HepG2 (cell line): Measurements from ENCODE around the gene GALP. TPM values are rescaled to one million over a fixed set of nuclear protein-coding genes. Genes with fewer than 3 reads are reported as not detected.

ENCODE experiments used
- ATAC-seq: fragments of 200-7000 bp; cut with Tn5 transposase; 3 replicates; pipeline ENCODE4 v1.9.1; 2020; ENCODE audit warnings: mild to moderate bottlenecking, moderate library complexity
- BruUV-seq: library from RNA; stranded (reverse); fragments of 400-500 nt; replicated peaks from 2 replicates; lab custom pipeline; 2021; lab: Mats Ljungman, UMichigan
- CTCF ChIA-PET: fragments of 300-600 bp; formaldehyde crosslinking; extraction: SDS; loops from one replicate; lab custom pipeline; 2021; ENCODE audit warnings: low total read pairs, inconsistent platforms, low intra/inter-chr PET ratio; lab: Yijun Ruan, JAX
- POLR2A ChIA-PET: fragments of 350-600 bp; sonication (Branson Sonifier 250); formaldehyde crosslinking; loops from one replicate; lab custom pipeline; 2020; ENCODE audit warnings: antibody characterized with exemption, inconsistent platforms; lab: Yijun Ruan, JAX
- DNase-seq: peaks from one replicate; pipeline ENCODE4 v3.0.0-alpha.2; 2015; ENCODE audit warnings: low spot score
- FAIRE-seq: peaks from 3 replicates; lab custom pipeline; 2011; peaks lifted over from hg19 to GRCh38; lab: Jason Lieb, UNC
- H2AFZ ChIP-seq: one replicate; pipeline ENCODE4 v1.6.1; 2011; ENCODE audit warnings: low read length, inconsistent platforms
- H3K27ac ChIP-seq: fragments of 300-600 bp; 3 replicates; pipeline ENCODE4 v1.8.0; 2011; ENCODE audit warnings: mixed run types, mild to moderate bottlenecking, mixed read lengths, low read length, inconsistent platforms; ENCODE audit not compliant: insufficient read depth; ENCODE audit errors: extremely low read length
- H3K27me3 ChIP-seq, 2 experiments: fragments of 200-600 bp in 1 of 2; 2 replicates in 1 of 2; 3 replicates in 1 of 2; pipeline versions ENCODE4 v1.6.0 to v1.8.0; 2011; ENCODE audit warnings: low read length in 2 of 2, mild to moderate bottlenecking in 2 of 2, moderate library complexity in 2 of 2, inconsistent platforms in 1 of 2; ENCODE audit not compliant: insufficient read depth in 2 of 2, control insufficient read depth in 1 of 2
- H3K36me3 ChIP-seq, 2 experiments: fragments of 200-600 bp in 1 of 2; replicated peaks in 1 of 2; 2 replicates in 1 of 2; 3 replicates in 1 of 2; pipeline versions ENCODE4 v1.5.1 to v1.8.0; 2011; ENCODE audit warnings: low read length in 2 of 2, inconsistent platforms in 1 of 2; ENCODE audit not compliant: insufficient read depth in 2 of 2, control insufficient read depth in 1 of 2
- H3K4me1 ChIP-seq: 2 replicates; pipeline ENCODE4 v1.5.1; 2012; ENCODE audit warnings: low read length, inconsistent platforms; ENCODE audit not compliant: insufficient read depth
- H3K4me2 ChIP-seq: 2 replicates; pipeline ENCODE4 v1.6.0; 2011; ENCODE audit warnings: low read depth, low read length, inconsistent platforms
- H3K4me3 ChIP-seq, 3 experiments: fragments of 200-600 bp in 1 of 3; sonication (generic), shearing (Covaris generic) in 1 of 3; replicated peaks in 1 of 3; 2 replicates each; pipeline ENCODE4 v1.5.1; 2011 to 2016; ENCODE audit warnings: low read length in 3 of 3, inconsistent platforms in 2 of 3, low read depth in 2 of 3, mild to moderate bottlenecking in 2 of 3, control low read depth in 1 of 3, mixed read lengths in 1 of 3; ENCODE audit not compliant: insufficient read depth in 1 of 3
- H3K79me2 ChIP-seq: one replicate; pipeline ENCODE4 v1.6.1; 2011; ENCODE audit warnings: low read length, inconsistent platforms; ENCODE audit not compliant: insufficient read depth
- H3K9ac ChIP-seq: 2 replicates; pipeline ENCODE4 v1.6.0; 2011; ENCODE audit warnings: mild to moderate bottlenecking, low read depth, low read length, inconsistent platforms; ENCODE audit not compliant: insufficient read depth
- H3K9me3 ChIP-seq: 2 replicates; pipeline ENCODE4 v1.5.1; 2012; ENCODE audit warnings: mild to moderate bottlenecking, low read length
- H4K20me1 ChIP-seq: 2 replicates; pipeline ENCODE4 v1.6.0; 2011; ENCODE audit warnings: inconsistent platforms, mild to moderate bottlenecking, low read length, moderate library complexity; ENCODE audit not compliant: insufficient read depth
- CBX2 ChIP-seq, 2 experiments: fragments of 200-600 bp in 1 of 2; sonication (generic); formaldehyde crosslinking in 1 of 2; IDR thresholded peaks; 2 replicates each; pipeline versions ENCODE4 v1.7.0 to v1.8.1; 2018 to 2022; ENCODE audit warnings: low read depth in 2 of 2, low read length in 1 of 2, mild to moderate bottlenecking in 1 of 2, missing genetic modification reagents in 1 of 2
- GPBP1L1 ChIP-seq: sonication (generic); formaldehyde crosslinking; IDR thresholded peaks from 2 replicates; pipeline ENCODE4 v1.5.0; 2020; ENCODE audit warnings: mild to moderate bottlenecking, missing genetic modification reagents
- HNF4A ChIP-seq: sonication (generic); formaldehyde crosslinking; IDR thresholded peaks from 2 replicates; pipeline ENCODE4 v1.4.0; 2020; ENCODE audit warnings: missing genetic modification reagents
- HNRNPH1 ChIP-seq: fragments of 200-400 bp; formaldehyde crosslinking; optimal IDR thresholded peaks from 2 replicates; pipeline ENCODE3; 2017; ENCODE audit warnings: mild to moderate bottlenecking, low read depth, low read length
- JUNB ChIP-seq: sonication (generic); formaldehyde crosslinking; IDR thresholded peaks from 2 replicates; pipeline ENCODE4 v1.8.0; 2022; ENCODE audit warnings: missing genetic modification reagents, mild to moderate bottlenecking, borderline replicate concordance
- MTERF4 ChIP-seq: sonication (generic); formaldehyde crosslinking; IDR thresholded peaks from 2 replicates; pipeline ENCODE4 v1.8.0; 2023; ENCODE audit warnings: mild to moderate bottlenecking, missing genetic modification reagents
- SMAD3 ChIP-seq: sonication (generic); formaldehyde crosslinking; IDR thresholded peaks from 2 replicates; pipeline ENCODE4 v1.4.0; 2020; ENCODE audit warnings: missing genetic modification reagents
- XBP1 ChIP-seq: sonication (generic); formaldehyde crosslinking; IDR thresholded peaks from 2 replicates; pipeline ENCODE4 v1.5.0; 2020; ENCODE audit warnings: missing genetic modification reagents
- ZFP1 ChIP-seq: IDR thresholded peaks from 2 replicates; pipeline ENCODE4 v1.6.1; 2016
- ZNF225 ChIP-seq: sonication (generic); formaldehyde crosslinking; IDR thresholded peaks from 2 replicates; pipeline ENCODE4 v1.4.0; 2020; ENCODE audit warnings: mild to moderate bottlenecking, missing genetic modification reagents
- ZNF251 ChIP-seq: sonication (generic); formaldehyde crosslinking; IDR thresholded peaks from 2 replicates; pipeline ENCODE4 v1.9.0; 2021; ENCODE audit warnings: mild to moderate bottlenecking, missing genetic modification reagents
- ZNF264 ChIP-seq: sonication (generic); formaldehyde crosslinking; IDR thresholded peaks from 2 replicates; pipeline ENCODE4 v1.4.0; 2020; ENCODE audit warnings: missing genetic modification reagents
- ZNF382 ChIP-seq: sonication (generic); formaldehyde crosslinking; IDR thresholded peaks from 2 replicates; pipeline ENCODE4 v1.5.0; 2020; ENCODE audit warnings: missing genetic modification reagents, mild to moderate bottlenecking, borderline replicate concordance
- ZNF552 ChIP-seq: sonication (generic); formaldehyde crosslinking; IDR thresholded peaks from 2 replicates; pipeline ENCODE4 v1.9.0; 2022; ENCODE audit warnings: missing genetic modification reagents, mild to moderate bottlenecking, borderline replicate concordance
- ZNF724P ChIP-seq: sonication (generic); formaldehyde crosslinking; IDR thresholded peaks from 2 replicates; pipeline ENCODE4 v1.8.0; 2022; ENCODE audit warnings: missing genetic modification reagents, borderline replicate concordance
- ZNF746 ChIP-seq: sonication (generic); formaldehyde crosslinking; IDR thresholded peaks from 2 replicates; pipeline ENCODE4 v1.8.0; 2022; ENCODE audit warnings: mild to moderate bottlenecking, missing genetic modification reagents
- ZNF850 ChIP-seq: sonication (generic); formaldehyde crosslinking; conservative IDR thresholded peaks from 2 replicates; pipeline ENCODE4 v1.9.0; 2021; ENCODE audit warnings: mild to moderate bottlenecking, missing genetic modification reagents
- ZSCAN20 ChIP-seq: sonication (generic); formaldehyde crosslinking; IDR thresholded peaks from 2 replicates; pipeline ENCODE4 v1.4.0; 2020; ENCODE audit warnings: missing genetic modification reagents, mild to moderate bottlenecking, borderline replicate concordance
- WGBS: methylation state at CpG from one replicate; pipeline ENCODE4 v1.1.6; 2017; ENCODE audit warnings: low lambda C conversion rate; 5-methylcytosine and 5-hydroxymethylcytosine counted together
- in situ Hi-C: cut with HindIII; loops from 2 replicates; pipeline ENCODE4 v1.10.0; 2017; ENCODE audit warnings: low pct_unique_long_range_greater_than_20kb; ENCODE audit not compliant: extremely low pct_ligation_motif_present
- intact Hi-C: fragments of 100-400 bp; cut with micrococcal nuclease; formaldehyde crosslinking; loops from one replicate; pipeline ENCODE4 v1.10.0; 2022; ENCODE audit not compliant: unreplicated experiment
- polyA plus RNA-seq, 8 experiments: library from polyadenylated mRNA; depleted of rRNA in 3 of 8; stranded (reverse) in 7 of 8; unstranded in 1 of 8; fragments of >200 nt; fragmentation: Illumina TruSeq in 4 of 8; extraction: Trizol in 4 of 8; gene quantifications; 2 replicates each; pipeline versions ENCODE4 v1.2.1 to v1.2.3, GENCODE V29; 2011 to 2016; ENCODE audit warnings: low read depth in 4 of 8, missing spikeins in 1 of 8, mixed read lengths in 1 of 8; ENCODE audit not compliant: insufficient read depth in 1 of 8
- total RNA-seq, 5 experiments: library from RNA; depleted of rRNA; stranded (reverse); fragments of >200 nt; fragmentation: Illumina TruSeq; extraction: Trizol; gene quantifications; 2 replicates each; pipeline ENCODE4 v1.2.3, GENCODE V29; 2016; ENCODE audit warnings: low read depth in 1 of 5

Gene GALP
- total and polyA plus RNA-seq, 2 of the 13 experiments (the other 11 are each of a cell fraction or from before 2014, with no cell fraction given), result not detected

GRCh38 chr19:56152644-56153043 lies 23.2 kb upstream of the GALP start:
- CTCF ChIA-PET, result no interaction called here
- 83% methylated on average over 2 of the region's 2 CpGs for WGBS
- peak; percentile 93 for TF ChIP-seq ZNF264 (CRISPR knock-in tag)
- TF ChIP-seq SMAD3 (CRISPR knock-in tag), result no peak
- Histone ChIP-seq H3K4me1 (peaks cover 28% of the 10 kb centered on the region), H3K27ac (no peak overlapping the region), H3K4me3 (no peak overlapping the region), H3K79me2 (peaks cover 29% of the 10 kb centered on the region), H3K4me2 (no peak overlapping the region), H3K9me3 (no peaks in the 10 kb centered on the region), H3K27me3 (no peaks in the 10 kb centered on the region), H3K9ac (no peak overlapping the region), H2AFZ (no peak overlapping the region), H4K20me1 (peaks cover 30% of the 10 kb centered on the region; the same call in 1 of the 2 replicates), H3K36me3 (peaks cover 16 to 67% of the 10 kb centered on the region in 2 experiments)
- POLR2A ChIA-PET, result interaction anchor here (4.9 kb wide), 1 partner anchor 10 kb away, joined by 52 read pairs; the partner anchor contains the start of gene ZNF444
- no TSS peak for BruUV-seq
- DNase-seq (no peak), FAIRE-seq (no peak), ATAC-seq (no peak)
- in situ Hi-C loops (no loop called here), intact Hi-C loops (no loop called here)

DNA sequence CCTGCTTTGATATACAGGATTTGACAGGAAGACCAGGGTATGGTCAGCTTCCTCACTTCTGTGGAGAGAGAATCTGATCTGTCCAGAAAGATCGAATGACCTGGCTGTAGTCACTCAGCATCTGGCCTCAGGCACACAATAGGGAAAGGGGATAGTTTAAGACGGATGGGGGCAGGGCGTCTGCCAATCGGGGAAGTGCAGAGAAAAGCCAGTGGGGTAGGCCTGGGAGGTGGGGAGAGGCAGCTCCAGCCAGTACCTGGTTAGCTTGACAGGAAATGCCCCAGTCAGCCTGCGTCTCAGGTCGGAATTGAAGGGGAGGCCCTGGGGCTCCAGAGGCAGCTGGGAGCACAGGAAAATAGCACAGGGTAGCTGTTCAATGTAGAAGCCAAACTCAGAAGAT lies 22.3 kb upstream of the GALP start:
- H3K79me2 ChIP-seq, result peaks cover 29% of the 10 kb centered on the region
- BruUV-seq, result no TSS peak
- no peak overlapping the region for H3K9ac ChIP-seq
- ATAC-seq (no peak), DNase-seq (no peak), FAIRE-seq (no peak)
- 98% methylated on average over 6 of the region's 6 CpGs for WGBS
- H3K27me3 ChIP-seq, result no peaks in the 10 kb centered on the region
- no peak overlapping the region for H2AFZ ChIP-seq
- peaks cover 15 to 66% of the 10 kb centered on the region in 2 experiments for H3K36me3 ChIP-seq
- H3K9me3 ChIP-seq, result no peaks in the 10 kb centered on the region
- POLR2A ChIA-PET, result interaction anchor here (4.9 kb wide), 1 partner anchor 11 kb away, joined by 52 read pairs; the partner anchor contains the start of gene ZNF444
- H3K4me1 ChIP-seq, result peaks cover 28% of the 10 kb centered on the region
- peaks cover 27% of the 10 kb centered on the region; the same call in 1 of the 2 replicates for H4K20me1 ChIP-seq
- CTCF ChIA-PET, result no interaction called here
- H3K4me2 ChIP-seq, result no peak overlapping the region
- intact Hi-C loops, result no loop called here
- H3K4me3 ChIP-seq, result no peak overlapping the region
- H3K27ac ChIP-seq, result no peak overlapping the region
- in situ Hi-C loops, result no loop called here
- TF ChIP-seq ZNF746 (CRISPR knock-in tag), result no peak
- TF ChIP-seq HNF4A, result no peak
- no peak for TF ChIP-seq ZNF552 (CRISPR knock-in tag)
- TF ChIP-seq HNRNPH1, result no peak
- no peak for TF ChIP-seq ZNF251 (CRISPR knock-in tag)
- TF ChIP-seq GPBP1L1 (CRISPR knock-in tag), result no peak
- no peak for TF ChIP-seq CBX2 (IDR thresholded peaks at IDR 0.05; ENCODE audit: low read depth, low read length)
- no peak for TF ChIP-seq CBX2 (CRISPR knock-in tag; IDR thresholded peaks at IDR 0.05; ENCODE audit: low read depth)
- no peak for TF ChIP-seq ZNF850 (CRISPR knock-in tag)
- no peak for TF ChIP-seq ZNF225 (CRISPR knock-in tag)
- no peak for TF ChIP-seq ZFP1 (CRISPR knock-in tag)
- no peak for TF ChIP-seq MTERF4 (CRISPR knock-in tag)
- TF ChIP-seq XBP1 (CRISPR knock-in tag), result no peak
- TF ChIP-seq ZNF724P (CRISPR knock-in tag), result no peak
- no peak for TF ChIP-seq JUNB (CRISPR knock-in tag)
- no peak for TF ChIP-seq ZNF382 (CRISPR knock-in tag)
- no peak for TF ChIP-seq ZSCAN20
